Measurements from ENCODE around the gene GUCA1A.
"Not testable (repeated sequence)": the region's sequence is repeated elsewhere in the genome, so short reads cannot be mapped to it uniquely, and the experiment has no call there.

The GUCA1A gene

DNA sequence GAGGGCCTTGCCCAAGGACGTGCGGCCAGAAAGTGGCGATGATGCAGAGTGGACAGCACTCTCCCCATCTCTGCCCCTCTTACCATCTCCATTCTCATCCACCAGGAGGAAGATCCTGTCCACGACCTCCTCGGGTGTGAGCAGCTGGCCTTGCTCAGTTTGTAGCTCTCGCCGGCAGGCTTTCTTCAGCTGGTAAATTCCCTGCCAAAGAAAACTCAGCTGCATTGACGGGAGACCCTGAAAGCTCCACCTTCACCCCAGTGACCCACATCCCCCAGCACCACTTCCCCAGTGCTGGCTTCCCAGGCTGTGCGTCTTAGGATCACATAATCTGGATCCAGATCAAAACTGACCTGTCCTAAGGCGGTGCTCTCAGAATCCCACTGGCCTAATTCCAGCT lies 12.4 kb downstream of the GUCA1A start:
- TF ChIP-seq, protein P1, sequence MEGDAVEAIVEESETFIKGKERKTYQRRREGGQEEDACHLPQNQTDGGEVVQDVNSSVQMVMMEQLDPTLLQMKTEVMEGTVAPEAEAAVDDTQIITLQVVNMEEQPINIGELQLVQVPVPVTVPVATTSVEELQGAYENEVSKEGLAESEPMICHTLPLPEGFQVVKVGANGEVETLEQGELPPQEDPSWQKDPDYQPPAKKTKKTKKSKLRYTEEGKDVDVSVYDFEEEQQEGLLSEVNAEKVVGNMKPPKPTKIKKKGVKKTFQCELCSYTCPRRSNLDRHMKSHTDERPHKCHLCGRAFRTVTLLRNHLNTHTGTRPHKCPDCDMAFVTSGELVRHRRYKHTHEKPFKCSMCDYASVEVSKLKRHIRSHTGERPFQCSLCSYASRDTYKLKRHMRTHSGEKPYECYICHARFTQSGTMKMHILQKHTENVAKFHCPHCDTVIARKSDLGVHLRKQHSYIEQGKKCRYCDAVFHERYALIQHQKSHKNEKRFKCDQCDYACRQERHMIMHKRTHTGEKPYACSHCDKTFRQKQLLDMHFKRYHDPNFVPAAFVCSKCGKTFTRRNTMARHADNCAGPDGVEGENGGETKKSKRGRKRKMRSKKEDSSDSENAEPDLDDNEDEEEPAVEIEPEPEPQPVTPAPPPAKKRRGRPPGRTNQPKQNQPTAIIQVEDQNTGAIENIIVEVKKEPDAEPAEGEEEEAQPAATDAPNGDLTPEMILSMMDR (IDR thresholded peaks at IDR 0.05; ENCODE audit: low read depth, low read length, missing control alignments) = no peak
- DNase-seq (ENCODE audit: extremely low read depth, low read depth) = no peak
- no peak overlapping the region for H3K4me3 ChIP-seq (replicated peaks; ENCODE audit: low read depth, low read length)

DNA sequence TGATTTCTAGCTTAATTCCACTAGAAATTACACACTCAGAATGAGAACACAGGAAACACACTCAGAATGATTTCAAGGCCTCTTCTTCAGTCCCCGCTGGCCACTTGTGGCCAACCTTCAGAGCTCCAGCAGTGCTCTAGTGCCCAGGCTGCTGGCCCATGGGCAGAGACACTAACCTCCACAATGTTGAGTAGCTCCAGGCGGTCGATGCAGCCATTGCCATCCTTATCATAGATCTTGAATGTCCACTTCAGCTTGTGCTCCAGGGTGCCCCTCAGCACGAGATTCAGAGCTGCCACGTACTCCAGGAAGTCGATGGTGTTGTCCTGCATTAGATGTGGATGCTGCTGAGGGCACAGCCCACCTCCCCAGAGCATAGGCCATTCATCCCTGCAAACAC lies 15.2 kb downstream of the GUCA1A start:
- DNase-seq (ENCODE audit: extremely low read depth, low read depth) = no peak
- H3K4me3 ChIP-seq (replicated peaks; ENCODE audit: low read depth, low read length) = no peak overlapping the region
- TF ChIP-seq, protein P1 (IDR thresholded peaks at IDR 0.05; ENCODE audit: low read depth, low read length, missing control alignments) = no peak

DNA sequence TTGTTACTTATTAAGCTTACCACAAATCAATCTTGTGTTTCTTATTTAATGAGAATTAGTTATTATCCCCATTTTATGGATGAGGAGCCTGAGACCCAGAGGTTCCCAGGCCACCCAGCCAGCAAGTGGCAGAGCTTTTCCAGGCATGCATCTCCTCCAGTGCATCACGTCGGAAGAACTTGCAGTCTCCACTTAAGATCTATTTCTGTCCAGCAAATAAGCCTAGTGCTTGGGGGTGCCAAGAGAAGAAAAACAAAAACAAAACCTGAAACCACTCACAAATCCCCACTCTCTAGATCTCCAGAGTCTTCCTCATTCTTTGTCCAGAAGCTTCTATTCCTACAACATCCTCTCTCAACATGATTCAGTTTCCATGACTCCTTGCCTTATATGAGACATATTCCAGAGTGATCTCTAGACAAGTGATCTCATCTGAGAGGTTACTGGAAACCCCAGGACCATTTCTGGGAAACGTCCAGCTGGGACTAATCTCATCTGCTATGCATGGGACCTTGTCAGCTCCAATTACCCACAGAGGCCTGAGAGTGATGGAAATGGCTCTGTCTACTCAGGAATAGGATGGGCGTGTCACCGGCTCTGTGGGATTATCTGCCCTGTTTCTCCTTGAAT lies 17.5 kb downstream of the GUCA1A start:
- DNase-seq (ENCODE audit: extremely low read depth, low read depth) = no peak
- TF ChIP-seq, protein P1 (IDR thresholded peaks at IDR 0.05; ENCODE audit: low read depth, low read length, missing control alignments) = no peak
- no peak overlapping the region for H3K4me3 ChIP-seq (replicated peaks; ENCODE audit: low read depth, low read length)

DNA sequence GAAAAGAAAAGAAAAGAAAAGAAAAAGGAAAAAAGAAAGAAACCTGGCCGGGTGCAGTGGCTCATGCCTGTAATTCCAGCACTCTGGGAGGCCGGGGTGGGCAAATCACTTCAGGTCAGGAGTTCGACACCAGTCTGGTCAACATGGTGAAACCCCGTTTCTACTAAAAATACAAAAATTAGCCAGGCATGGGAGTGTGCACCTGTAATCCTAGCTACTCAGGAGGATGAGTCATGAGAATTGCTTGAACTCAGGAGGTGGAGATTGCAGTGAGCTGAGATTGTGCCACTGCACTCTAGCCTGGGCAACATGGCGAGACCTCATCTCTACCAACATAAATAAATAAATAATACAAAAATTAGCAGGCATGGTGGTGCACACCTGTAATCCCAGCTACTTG lies 19.2 kb downstream of the GUCA1A start:
- H3K4me3 ChIP-seq (replicated peaks; ENCODE audit: low read depth, low read length); DNase-seq (ENCODE audit: extremely low read depth, low read depth): not testable (repeated sequence)

DNA sequence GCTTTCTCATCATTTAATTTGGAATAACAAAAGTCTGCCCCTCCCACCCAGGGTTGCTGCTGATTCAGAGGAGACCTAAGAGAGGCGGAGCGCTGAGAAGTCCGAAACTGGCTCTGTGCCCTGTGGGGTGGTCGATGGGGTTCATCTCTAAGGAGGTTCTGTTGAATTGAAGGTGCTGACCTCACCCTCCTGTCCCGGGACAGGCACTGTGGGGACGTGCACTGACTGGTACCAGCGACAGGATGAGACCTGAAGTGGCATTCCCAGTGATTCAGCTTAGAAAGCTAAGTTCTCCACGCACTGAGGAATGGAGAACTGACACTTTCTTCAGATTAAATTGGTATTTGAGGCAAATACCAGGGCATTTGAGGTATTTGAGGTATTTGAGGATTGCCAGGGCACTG lies 20.3 kb downstream of the GUCA1A start:
- TF ChIP-seq, protein P1 (IDR thresholded peaks at IDR 0.05; ENCODE audit: low read depth, low read length, missing control alignments) = no peak
- no peak for DNase-seq (ENCODE audit: extremely low read depth, low read depth)
- no peak overlapping the region for H3K4me3 ChIP-seq (replicated peaks; ENCODE audit: low read depth, low read length)

DNA sequence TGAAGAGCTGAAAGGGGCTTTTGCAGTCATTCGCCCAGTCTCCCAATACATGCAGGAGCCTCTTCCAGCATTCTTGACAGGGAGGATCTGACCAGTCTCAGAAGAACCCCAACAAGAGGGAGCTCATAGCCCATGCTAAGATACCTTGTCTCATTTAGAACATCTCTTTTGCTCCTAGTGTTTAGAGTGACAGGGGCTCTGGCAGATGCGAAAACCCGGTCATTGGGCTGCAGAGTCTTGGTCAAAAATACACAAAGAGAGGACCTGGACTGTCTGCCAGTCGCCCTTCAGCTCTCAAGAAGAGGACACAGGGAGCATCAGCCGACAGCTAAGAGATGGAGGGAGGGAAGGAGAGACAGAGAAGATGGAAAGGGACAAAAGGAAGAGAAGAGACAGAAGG lies 20.9 kb downstream of the GUCA1A start:
- TF ChIP-seq, protein P1 (IDR thresholded peaks at IDR 0.05; ENCODE audit: low read depth, low read length, missing control alignments) = no peak
- no peak for DNase-seq (ENCODE audit: extremely low read depth, low read depth)
- H3K4me3 ChIP-seq (replicated peaks; ENCODE audit: low read depth, low read length) = no peak overlapping the region

DNA sequence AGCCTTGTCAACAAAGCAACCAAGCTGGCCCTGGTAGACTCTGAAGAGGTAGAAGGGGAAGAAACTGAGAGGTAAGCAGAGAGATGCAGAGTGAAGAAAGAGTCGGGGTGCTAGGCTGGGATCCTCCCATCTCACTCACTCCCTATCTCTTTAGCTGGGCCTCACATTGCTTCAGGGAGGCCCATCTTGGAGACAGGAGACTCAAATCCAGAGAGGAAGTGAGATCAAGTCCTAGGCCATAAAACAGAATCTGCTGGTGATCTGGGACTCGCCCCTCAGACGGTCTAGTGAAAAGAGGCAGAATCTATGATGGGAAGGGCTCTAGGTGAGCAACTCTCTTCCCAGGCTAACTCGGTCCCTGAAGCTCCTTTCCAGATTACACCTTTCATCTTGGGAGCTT lies 22.3 kb downstream of the GUCA1A start:
- TF ChIP-seq, protein P1 (IDR thresholded peaks at IDR 0.05; ENCODE audit: low read depth, low read length, missing control alignments) = no peak
- DNase-seq (ENCODE audit: extremely low read depth, low read depth) = no peak
- H3K4me3 ChIP-seq (replicated peaks; ENCODE audit: low read depth, low read length) = no peak overlapping the region

Measured in HFF-Myc (cell line).